Trophoblast cell (in vitro differentiated cells and primary cell): ENCODE results near the gene ZNF148.

Source experiments
- DNase-seq, 2 donors: peaks; one replicate each; pipeline ENCODE4 v3.0.0-alpha.2; 2016
- H2AFZ ChIP-seq: 2 replicates; pipeline ENCODE4 v1.6.1; 2013; ENCODE audit warnings: low read length, moderate library complexity, mild to moderate bottlenecking; ENCODE audit not compliant: insufficient read depth, poor library complexity
- H2AK5ac ChIP-seq: 2 replicates; pipeline ENCODE4 v1.6.1; 2013; ENCODE audit warnings: mild to moderate bottlenecking, low read length
- H2BK120ac ChIP-seq: 2 replicates; pipeline ENCODE4 v1.6.1; 2013; ENCODE audit warnings: low read length, mild to moderate bottlenecking, moderate library complexity; ENCODE audit not compliant: insufficient read depth, poor library complexity
- H2BK12ac ChIP-seq: 2 replicates; pipeline ENCODE4 v1.6.1; 2013; ENCODE audit warnings: mild to moderate bottlenecking, low read length, moderate library complexity
- H2BK5ac ChIP-seq: 2 replicates; pipeline ENCODE4 v1.6.1; 2013; ENCODE audit warnings: low read length, low read depth, moderate library complexity, mild to moderate bottlenecking; ENCODE audit not compliant: poor library complexity
- H3K14ac ChIP-seq: 2 replicates; pipeline ENCODE4 v1.6.1; 2013; ENCODE audit warnings: mild to moderate bottlenecking, low read length
- H3K18ac ChIP-seq: 2 replicates; pipeline ENCODE4 v1.6.1; 2013; ENCODE audit warnings: mild to moderate bottlenecking, low read length
- H3K23ac ChIP-seq: 2 replicates; pipeline ENCODE4 v1.6.1; 2013; ENCODE audit warnings: low read length
- H3K27ac ChIP-seq: 2 replicates; pipeline ENCODE4 v1.5.1; 2013; ENCODE audit warnings: low read depth, mild to moderate bottlenecking, inconsistent platforms, low read length, moderate library complexity
- H3K27me3 ChIP-seq: 2 replicates; pipeline ENCODE4 v1.6.1; 2013; ENCODE audit warnings: inconsistent platforms, mild to moderate bottlenecking, low read length, moderate library complexity; ENCODE audit not compliant: insufficient read depth
- H3K36me3 ChIP-seq, 2 experiments: 1 replicate in 1 of 2; 2 replicates in 1 of 2; pipeline ENCODE4 v1.6.1; 2013; ENCODE audit warnings: low read length in 2 of 2, mild to moderate bottlenecking in 2 of 2, moderate library complexity in 1 of 2; ENCODE audit not compliant: insufficient read depth in 2 of 2, control insufficient read depth in 1 of 2
- H3K4ac ChIP-seq: 2 replicates; pipeline ENCODE4 v1.6.1; 2013; ENCODE audit warnings: low read depth, mild to moderate bottlenecking, low read length, moderate library complexity
- H3K4me1 ChIP-seq, 2 experiments: 1 replicate in 1 of 2; 2 replicates in 1 of 2; pipeline ENCODE4 v1.6.1; 2013; ENCODE audit warnings: low read length in 2 of 2, mild to moderate bottlenecking in 2 of 2, moderate library complexity in 1 of 2; ENCODE audit not compliant: insufficient read depth in 2 of 2, control insufficient read depth in 1 of 2
- H3K4me2 ChIP-seq: 2 replicates; pipeline ENCODE4 v1.6.1; 2013; ENCODE audit warnings: inconsistent platforms, mild to moderate bottlenecking, low read length, moderate library complexity
- H3K4me3 ChIP-seq: 2 replicates; pipeline ENCODE4 v1.5.1; 2013; ENCODE audit warnings: mild to moderate bottlenecking, low read depth, low read length, inconsistent platforms
- H3K79me1 ChIP-seq: one replicate; pipeline ENCODE4 v1.6.1; 2013; ENCODE audit warnings: low read length
- H3K79me2 ChIP-seq: 2 replicates; pipeline ENCODE4 v1.6.1; 2013; ENCODE audit warnings: low read length, mild to moderate bottlenecking; ENCODE audit not compliant: control insufficient read depth, insufficient read depth, poor library complexity
- H3K9ac ChIP-seq: 2 replicates; pipeline ENCODE4 v1.6.1; 2013; ENCODE audit warnings: mild to moderate bottlenecking, low read length
- H3K9me3 ChIP-seq: 2 replicates; pipeline ENCODE4 v1.6.1; 2013; ENCODE audit warnings: low read depth, mild to moderate bottlenecking, control low read depth, inconsistent platforms, low read length; ENCODE audit not compliant: insufficient read depth
- H4K12ac ChIP-seq: 2 replicates; pipeline ENCODE4 v1.6.1; 2013; ENCODE audit warnings: low read depth, mild to moderate bottlenecking, low read length, moderate library complexity
- H4K8ac ChIP-seq: 2 replicates; pipeline ENCODE4 v1.6.1; 2013; ENCODE audit warnings: low read depth, mild to moderate bottlenecking, low read length, moderate library complexity
- H4K91ac ChIP-seq: one replicate; pipeline ENCODE4 v1.6.1; 2013; ENCODE audit warnings: low read depth, mild to moderate bottlenecking, low read length, moderate library complexity
- WGBS: extraction: QIAGEN DNeasy Blood & Tissue Kit; methylation state at CpG from one replicate; pipeline ENCODE4 v1.1.7; 2013; ENCODE audit warnings: missing lambda C conversion rate; ENCODE audit not compliant: insufficient read length, insufficient coverage; ENCODE audit errors: extremely low coverage; 5-methylcytosine and 5-hydroxymethylcytosine counted together

ZNF148 gene

GRCh38 chr3:125300416-125300815 lies 74.7 kb downstream of the ZNF148 start:
- Histone ChIP-seq H2BK120ac (no peak overlapping the region), H4K8ac (no peak overlapping the region), H4K91ac (no peak overlapping the region), H3K4ac (no peak overlapping the region), H3K79me1 (no peaks in the 10 kb centered on the region), H3K18ac (no peak overlapping the region), H3K4me3 (no peak overlapping the region), H3K27ac (no peak overlapping the region), H3K4me1 (no peaks in the 10 kb centered on the region), H3K36me3 (no peaks in the 10 kb centered on the region), H3K9ac (no peak overlapping the region), H2BK5ac (no peak overlapping the region), H2AK5ac (no peak overlapping the region), H3K4me2 (no peak overlapping the region), H3K9me3 (no peaks in the 10 kb centered on the region), H2BK12ac (no peak overlapping the region), H3K27me3 (no peaks in the 10 kb centered on the region), H2AFZ (no peak overlapping the region), H3K79me2 (no peaks in the 10 kb centered on the region), H4K12ac (no peak overlapping the region), H3K23ac (no peak overlapping the region), H3K14ac (no peak overlapping the region)
- no CpG with 5 or more reads among the region's 3 CpGs for WGBS
- peak; percentile 4 to 72 for DNase-seq

DNA sequence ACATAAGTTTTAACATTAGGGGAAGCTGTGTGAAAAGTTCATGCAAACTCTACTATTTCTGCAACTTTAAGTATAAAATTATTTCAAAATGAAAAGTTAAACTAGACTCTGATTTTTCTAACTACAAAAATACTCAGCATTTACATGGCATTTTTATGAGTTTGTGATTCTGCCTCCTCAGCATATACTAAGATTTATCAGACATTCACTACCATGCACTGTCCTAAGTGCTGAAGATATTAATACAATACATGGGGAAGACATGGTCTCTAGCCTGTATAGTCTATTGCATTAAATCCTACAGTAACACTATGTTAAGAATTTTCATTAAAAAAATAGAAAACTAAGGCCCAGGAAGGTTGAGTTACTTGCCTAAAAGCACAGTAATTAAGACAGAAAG lies 80.7 kb downstream of the ZNF148 start:
- Histone ChIP-seq H4K12ac (no peak overlapping the region), H3K18ac (no peak overlapping the region), H3K14ac (no peak overlapping the region), H2BK5ac (no peak overlapping the region), H3K36me3 (no peaks in the 10 kb centered on the region), H3K4me3 (no peak overlapping the region), H3K27ac (no peak overlapping the region), H4K8ac (no peak overlapping the region), H2BK12ac (no peak overlapping the region), H3K4me1 (no peaks in the 10 kb centered on the region), H3K9me3 (no peaks in the 10 kb centered on the region), H3K4ac (no peak overlapping the region), H3K23ac (no peak overlapping the region), H2AK5ac (no peak overlapping the region), H3K79me2 (no peaks in the 10 kb centered on the region), H2BK120ac (no peak overlapping the region), H3K9ac (no peak overlapping the region), H3K27me3 (no peaks in the 10 kb centered on the region), H3K4me2 (no peak overlapping the region), H4K91ac (no peak overlapping the region), H3K79me1 (no peaks in the 10 kb centered on the region), H2AFZ (no peak overlapping the region)
- no peak for DNase-seq

DNA sequence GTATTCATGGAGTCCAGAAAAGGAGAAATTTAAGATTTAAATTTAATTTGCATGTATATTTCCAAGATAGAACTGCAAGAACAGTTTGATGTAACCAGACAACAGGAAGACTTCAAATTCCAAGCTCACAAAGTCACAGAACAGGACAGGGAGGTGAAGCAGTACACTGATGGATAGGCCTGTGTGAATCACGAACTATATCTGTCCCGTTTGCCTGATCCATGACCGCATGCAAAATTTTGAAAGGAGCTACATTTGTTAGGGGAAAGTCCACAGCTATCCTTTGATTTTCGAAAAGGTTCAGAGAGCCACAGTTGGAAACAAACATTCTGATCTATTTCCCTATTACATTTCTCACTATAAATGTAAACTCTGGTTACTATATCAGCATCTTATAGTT lies 83.1 kb downstream of the ZNF148 start:
- Histone ChIP-seq H3K4me1 (no peaks in the 10 kb centered on the region), H3K4ac (no peak overlapping the region), H3K79me2 (no peaks in the 10 kb centered on the region), H3K27ac (no peak overlapping the region), H4K12ac (no peak overlapping the region), H3K14ac (no peak overlapping the region), H2AK5ac (no peak overlapping the region), H2AFZ (no peak overlapping the region), H3K18ac (no peak overlapping the region), H3K4me3 (no peak overlapping the region), H3K9me3 (no peaks in the 10 kb centered on the region), H3K23ac (no peak overlapping the region), H3K27me3 (no peaks in the 10 kb centered on the region), H4K91ac (no peak overlapping the region), H4K8ac (no peak overlapping the region), H3K4me2 (no peak overlapping the region), H3K9ac (no peak overlapping the region), H3K36me3 (peaks cover 0 to 5% of the 10 kb centered on the region in 2 experiments), H2BK5ac (no peak overlapping the region), H2BK120ac (no peak overlapping the region), H2BK12ac (no peak overlapping the region), H3K79me1 (no peaks in the 10 kb centered on the region)
- no CpG with 5 or more reads among the region's 4 CpGs for WGBS
- no peak for DNase-seq

GRCh38 chr3:125289429-125289981 lies 85.6 kb downstream of the ZNF148 start:
- no peak overlapping the region for H4K12ac ChIP-seq
- H3K79me2 ChIP-seq = no peaks in the 10 kb centered on the region
- H3K9me3 ChIP-seq = no peaks in the 10 kb centered on the region
- H3K27me3 ChIP-seq = no peaks in the 10 kb centered on the region
- WGBS = no CpG with 5 or more reads among the region's 4 CpGs
- peak in 1 of 2 donors; percentile 34 for DNase-seq
- no peak overlapping the region for H3K14ac ChIP-seq
- H3K4me2 ChIP-seq = no peak overlapping the region
- no peak overlapping the region for H2BK120ac ChIP-seq
- no peak overlapping the region for H2BK12ac ChIP-seq
- no peak overlapping the region for H3K9ac ChIP-seq
- H3K4ac ChIP-seq = no peak overlapping the region
- H2AFZ ChIP-seq = no peak overlapping the region
- no peaks in the 10 kb centered on the region for H3K79me1 ChIP-seq
- no peak overlapping the region for H3K27ac ChIP-seq
- H3K4me1 ChIP-seq = no peaks in the 10 kb centered on the region
- no peak overlapping the region for H4K8ac ChIP-seq
- H3K36me3 ChIP-seq = peaks cover 0 to 5% of the 10 kb centered on the region in 2 experiments
- no peak overlapping the region for H2AK5ac ChIP-seq
- no peak overlapping the region for H3K23ac ChIP-seq
- H3K18ac ChIP-seq = no peak overlapping the region
- H4K91ac ChIP-seq = no peak overlapping the region
- no peak overlapping the region for H2BK5ac ChIP-seq
- no peak overlapping the region for H3K4me3 ChIP-seq
